AG04450 (cell line): ENCODE data around the gene ZNF746. TPM values are rescaled to one million over a fixed set of nuclear protein-coding genes. Genes with fewer than 3 reads are reported as not detected.

ENCODE experiments used
- CTCF ChIA-PET: fragments of 300-600, 350-600 bp; formaldehyde crosslinking; extraction: SDS; loops from one replicate; lab custom pipeline; 2022; ENCODE audit warnings: antibody characterized with exemption, inconsistent platforms; lab: Charles Lee
- POLR2A ChIA-PET: fragments of 350-600 bp; formaldehyde crosslinking; extraction: SDS; loops from one replicate; lab custom pipeline; 2021; ENCODE audit warnings: antibody characterized with exemption, inconsistent platforms; lab: Yijun Ruan, JAX
- DNase-seq: peaks from one replicate; pipeline ENCODE4 v3.0.0-alpha.2; 2011; ENCODE audit warnings: low read depth, low spot score
- H3K27ac ChIP-seq: one replicate; pipeline ENCODE4 v1.5.1; 2012; ENCODE audit warnings: low read depth, low read length, control low read depth
- H3K27me3 ChIP-seq: one replicate; pipeline ENCODE4 v1.6.0; 2012; ENCODE audit warnings: low read length; ENCODE audit not compliant: control insufficient read depth, insufficient read depth
- H3K4me3 ChIP-seq: 2 replicates; pipeline ENCODE4 v1.5.1; 2011; ENCODE audit warnings: mild to moderate bottlenecking, low read depth, low read length, control low read depth
- H3K9me3 ChIP-seq: 2 replicates; pipeline ENCODE4 v1.5.1; 2012; ENCODE audit warnings: low read length; ENCODE audit not compliant: control insufficient read depth, insufficient read depth
- polyA plus RNA-seq: library from polyadenylated mRNA; depleted of rRNA; stranded (reverse); fragments of >200 nt; gene quantifications from 2 replicates; pipeline ENCODE4 v1.2.3, GENCODE V29; 2011
- TF ChIP-seq, protein P1 (sequence below): IDR thresholded peaks from 2 replicates; pipeline ENCODE4 v1.5.1; 2011; ENCODE audit warnings: low read depth, low read length, control low read depth, inconsistent platforms

Gene ZNF746
- polyA plus RNA-seq, 1 experiment: 4.6 TPM

DNA sequence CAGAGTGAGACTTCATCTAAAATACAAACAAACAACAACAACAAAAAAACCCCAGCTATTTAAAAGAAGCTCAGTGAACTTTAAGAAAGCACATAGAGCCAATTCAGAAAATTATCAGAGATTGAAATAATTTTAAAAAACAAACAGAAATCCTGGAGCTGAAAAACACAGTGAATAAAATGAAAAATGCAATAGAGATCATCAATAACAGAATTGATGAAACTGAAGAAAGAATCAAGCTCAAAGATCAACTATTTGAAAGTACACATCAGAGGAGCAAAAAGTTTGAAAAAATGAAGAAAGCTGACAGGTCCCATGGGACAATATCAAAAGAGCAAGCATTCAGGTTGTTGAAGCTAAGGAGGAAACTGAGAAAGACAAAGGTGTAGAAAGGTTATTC lies 12.2 kb upstream of the ZNF746 start:
- Histone ChIP-seq H3K27ac (no peak overlapping the region), H3K27me3 (no peaks in the 10 kb centered on the region), H3K4me3 (no peak overlapping the region), H3K9me3 (peaks cover 3% of the 10 kb centered on the region)
- TF ChIP-seq, protein P1, sequence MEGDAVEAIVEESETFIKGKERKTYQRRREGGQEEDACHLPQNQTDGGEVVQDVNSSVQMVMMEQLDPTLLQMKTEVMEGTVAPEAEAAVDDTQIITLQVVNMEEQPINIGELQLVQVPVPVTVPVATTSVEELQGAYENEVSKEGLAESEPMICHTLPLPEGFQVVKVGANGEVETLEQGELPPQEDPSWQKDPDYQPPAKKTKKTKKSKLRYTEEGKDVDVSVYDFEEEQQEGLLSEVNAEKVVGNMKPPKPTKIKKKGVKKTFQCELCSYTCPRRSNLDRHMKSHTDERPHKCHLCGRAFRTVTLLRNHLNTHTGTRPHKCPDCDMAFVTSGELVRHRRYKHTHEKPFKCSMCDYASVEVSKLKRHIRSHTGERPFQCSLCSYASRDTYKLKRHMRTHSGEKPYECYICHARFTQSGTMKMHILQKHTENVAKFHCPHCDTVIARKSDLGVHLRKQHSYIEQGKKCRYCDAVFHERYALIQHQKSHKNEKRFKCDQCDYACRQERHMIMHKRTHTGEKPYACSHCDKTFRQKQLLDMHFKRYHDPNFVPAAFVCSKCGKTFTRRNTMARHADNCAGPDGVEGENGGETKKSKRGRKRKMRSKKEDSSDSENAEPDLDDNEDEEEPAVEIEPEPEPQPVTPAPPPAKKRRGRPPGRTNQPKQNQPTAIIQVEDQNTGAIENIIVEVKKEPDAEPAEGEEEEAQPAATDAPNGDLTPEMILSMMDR: no peak
- ChIA-PET CTCF (no interaction called here), POLR2A (no interaction called here)
- no peak for DNase-seq

DNA sequence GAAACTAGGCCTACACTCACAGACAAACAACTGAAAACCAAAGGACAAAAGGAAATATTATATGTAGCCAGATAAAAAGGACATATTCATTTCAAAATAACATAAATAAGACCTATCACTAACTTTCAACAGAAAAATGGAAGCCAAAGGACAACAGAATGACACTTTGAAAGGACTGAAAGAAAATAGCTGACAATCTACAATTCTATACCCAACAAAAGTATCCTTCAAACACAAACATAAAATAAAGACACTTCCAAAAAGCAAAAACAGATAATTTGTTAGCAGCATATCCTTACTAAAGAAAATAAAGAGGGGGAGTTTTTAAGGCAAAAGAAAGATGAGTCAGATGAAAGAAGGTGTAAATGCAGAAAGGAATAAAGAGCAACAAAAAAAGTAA lies 7.9 kb upstream of the ZNF746 start:
- CTCF ChIA-PET: no interaction called here
- POLR2A ChIA-PET: no interaction called here
- TF ChIP-seq, protein P1: no peak

DNA sequence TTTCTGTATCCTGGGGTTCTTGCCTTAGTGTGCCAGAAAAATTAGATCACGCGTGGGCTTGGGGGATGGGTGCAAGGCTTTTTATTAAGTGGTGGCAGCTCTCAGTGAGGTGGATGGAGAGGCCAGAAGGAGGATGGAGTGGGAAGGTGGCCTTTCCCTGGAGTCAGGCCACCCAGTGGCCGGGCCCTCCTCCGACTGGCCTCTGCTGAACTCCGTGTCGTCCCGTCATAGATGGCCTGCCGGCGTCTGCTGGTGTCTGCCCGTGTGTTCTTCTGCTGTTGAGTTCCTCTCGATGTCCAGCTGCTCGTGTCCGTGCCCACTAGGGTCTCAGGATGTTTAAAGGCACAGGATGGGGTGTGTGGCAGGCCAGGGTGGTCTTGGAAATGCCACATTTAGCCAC lies 4.0 kb upstream of the ZNF746 start:
- Histone ChIP-seq H3K27ac (no peak overlapping the region), H3K9me3 (peaks cover 5% of the 10 kb centered on the region; the same call in 1 of the 2 replicates), H3K27me3 (peaks cover 15% of the 10 kb centered on the region), H3K4me3 (no peak overlapping the region)
- TF ChIP-seq, protein P1: no peak
- CTCF ChIA-PET: no interaction called here
- POLR2A ChIA-PET: no interaction called here
- no peak for DNase-seq

More for the DNA sequence above, 7.9 kb upstream of the ZNF746 start:
- Histone ChIP-seq H3K27me3 (peaks cover 11% of the 10 kb centered on the region), H3K27ac (no peak overlapping the region), H3K4me3 (no peak overlapping the region), H3K9me3 (peaks cover 4% of the 10 kb centered on the region)
- DNase-seq: no peak

DNA sequence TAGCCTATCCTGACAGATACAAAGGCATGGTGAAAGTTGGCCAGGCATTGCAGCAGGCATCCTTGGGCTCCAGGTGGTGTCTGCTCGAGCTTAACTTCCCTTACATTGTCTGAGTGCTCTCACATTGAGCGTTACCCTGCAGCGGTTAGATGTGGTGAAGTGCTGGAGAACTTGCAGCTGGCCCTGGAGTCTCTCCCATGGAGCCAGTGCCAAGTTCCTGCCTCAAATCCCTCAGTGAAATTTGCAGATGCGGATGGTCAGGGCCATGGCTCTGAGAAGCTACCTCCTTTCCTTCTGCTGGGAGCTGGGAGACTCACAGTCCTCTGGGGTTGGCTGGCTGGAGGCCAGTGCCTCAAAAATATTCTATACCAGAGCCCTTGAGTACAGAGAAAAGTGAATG lies 3.3 kb upstream of the ZNF746 start:
- H3K9me3 ChIP-seq: peaks cover 2% of the 10 kb centered on the region; the same call in 1 of the 2 replicates
- no peak overlapping the region for H3K27ac ChIP-seq
- TF ChIP-seq, protein P1: no peak
- CTCF ChIA-PET: interaction anchor here (1.3 kb wide), 1 partner anchor 191 kb away, joined by 6 read pairs; no protein-coding TSS in a partner anchor
- POLR2A ChIA-PET: no interaction called here
- peaks cover 15% of the 10 kb centered on the region for H3K27me3 ChIP-seq
- no peak overlapping the region for H3K4me3 ChIP-seq
- DNase-seq: no peak

DNA sequence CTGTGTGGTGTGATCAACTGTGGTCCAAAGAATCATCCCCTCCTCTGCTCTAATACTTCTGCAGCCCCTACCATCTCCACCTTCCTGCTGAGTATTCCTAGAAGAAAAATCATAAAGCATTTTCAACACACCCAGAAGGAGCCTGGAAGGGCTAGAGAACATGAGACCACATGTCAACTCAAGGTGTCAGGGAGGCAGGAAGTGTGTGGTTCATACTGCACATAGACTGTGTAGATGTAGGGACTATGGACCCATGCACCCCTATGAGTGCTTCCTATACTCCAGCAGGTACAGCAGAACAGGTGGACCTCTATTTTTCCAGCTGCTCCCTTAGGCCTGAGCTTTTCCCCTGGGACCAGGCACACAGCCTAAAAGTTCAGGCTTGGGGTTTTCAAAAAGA lies 2.6 kb upstream of the ZNF746 start:
- ChIA-PET CTCF (interaction anchor here (1.3 kb wide), 1 partner anchor 190 kb away, joined by 6 read pairs; no protein-coding TSS in a partner anchor), POLR2A (no interaction called here)
- Histone ChIP-seq H3K9me3 (peaks cover 2% of the 10 kb centered on the region; the same call in 1 of the 2 replicates), H3K4me3 (no peak overlapping the region), H3K27ac (no peak overlapping the region), H3K27me3 (peaks cover 15% of the 10 kb centered on the region)
- DNase-seq: no peak
- TF ChIP-seq, protein P1: no peak
